Endothelial cell of umbilical vein (primary cell): ENCODE measurements around the gene TBC1D4. TPM values are rescaled to one million over a fixed set of nuclear protein-coding genes. Genes with fewer than 3 reads are reported as not detected.

Source experiments
- BruUV-seq: library from RNA; stranded (reverse); fragments of 400-500 nt; replicated peaks from 2 replicates; lab custom pipeline; 2021; lab: Mats Ljungman, UMichigan
- CTCF ChIA-PET: fragments of 300-600, 350-600 bp; sonication (Branson Sonifier 250); formaldehyde crosslinking; loops from one replicate; lab custom pipeline; 2021; ENCODE audit warnings: antibody characterized with exemption, inconsistent platforms; lab: Charles Lee
- POLR2A ChIA-PET: fragments of 300-600, 350-600 bp; sonication (Branson Sonifier 250); formaldehyde crosslinking; loops from one replicate; lab custom pipeline; 2021; ENCODE audit warnings: antibody characterized with exemption, inconsistent platforms; lab: Charles Lee
- DNase-seq: peaks from one replicate; pipeline ENCODE4 v3.0.0-alpha.2; 2011; ENCODE audit warnings: low read depth, low spot score
- FAIRE-seq: peaks from 2 replicates; lab custom pipeline; 2011; peaks lifted over from hg19 to GRCh38; lab: Jason Lieb, UNC
- H2AFZ ChIP-seq: 2 replicates; pipeline ENCODE4 v1.6.0; 2012; ENCODE audit warnings: low read depth, low read length, control low read depth, inconsistent platforms
- H3K27ac ChIP-seq: 2 replicates; pipeline ENCODE4 v1.5.1; 2011; ENCODE audit warnings: low read depth, mild to moderate bottlenecking, control low read depth, low read length, moderate library complexity; ENCODE audit not compliant: insufficient read depth
- H3K27me3 ChIP-seq, 2 experiments: 2 replicates each; pipeline versions ENCODE4 v1.6.0 to v1.6.1; 2011; ENCODE audit warnings: low read length in 2 of 2, mixed read lengths in 1 of 2; ENCODE audit not compliant: control insufficient read depth in 2 of 2, insufficient read depth in 2 of 2
- H3K36me3 ChIP-seq, 2 experiments: 2 replicates in 1 of 2; 3 replicates in 1 of 2; pipeline ENCODE4 v1.5.1; 2011; ENCODE audit warnings: low read length in 2 of 2, mild to moderate bottlenecking in 1 of 2, moderate library complexity in 1 of 2; ENCODE audit not compliant: control insufficient read depth in 2 of 2, insufficient read depth in 2 of 2; ENCODE audit errors: extremely low read depth in 1 of 2
- H3K4me1 ChIP-seq: 3 replicates; pipeline ENCODE4 v1.5.1; 2011; ENCODE audit warnings: mild to moderate bottlenecking, low read length; ENCODE audit not compliant: control insufficient read depth, insufficient read depth; ENCODE audit errors: extremely low read depth
- H3K4me2 ChIP-seq: 2 replicates; pipeline ENCODE4 v1.6.1; 2011; ENCODE audit warnings: low read length, control low read depth, mixed read lengths; ENCODE audit not compliant: insufficient read depth
- H3K4me3 ChIP-seq, 3 experiments: fragments of 200-600 bp in 1 of 3; sonication (generic), shearing (Covaris generic) in 1 of 3; replicated peaks in 1 of 3; 2 replicates each; pipeline ENCODE4 v1.5.1; 2011 to 2016; ENCODE audit warnings: control low read depth in 3 of 3, low read length in 3 of 3, mild to moderate bottlenecking in 2 of 3, inconsistent platforms in 1 of 3, low read depth in 1 of 3, moderate library complexity in 1 of 3; ENCODE audit not compliant: insufficient read depth in 1 of 3
- H3K79me2 ChIP-seq: 2 replicates; pipeline ENCODE4 v1.6.0; 2012; ENCODE audit warnings: low read length, inconsistent platforms; ENCODE audit not compliant: control insufficient read depth, insufficient read depth
- H3K9ac ChIP-seq: replicated peaks from 2 replicates; pipeline ENCODE3; 2011; ENCODE audit warnings: low read length, control low read depth; ENCODE audit not compliant: insufficient read depth; ENCODE audit errors: extremely low read depth
- H3K9me1 ChIP-seq: replicated peaks from 3 replicates; pipeline ENCODE4 v1.6.0; 2011; ENCODE audit warnings: mild to moderate bottlenecking, low read length; ENCODE audit not compliant: control insufficient read depth, insufficient read depth; ENCODE audit errors: extremely low read depth
- H3K9me3 ChIP-seq: replicated peaks from 2 replicates; pipeline ENCODE4 v1.5.1; 2012; ENCODE audit warnings: low read length, inconsistent platforms; ENCODE audit not compliant: control insufficient read depth, insufficient read depth
- H4K20me1 ChIP-seq: replicated peaks from 2 replicates; pipeline ENCODE3; 2011; ENCODE audit warnings: mild to moderate bottlenecking, low read length; ENCODE audit not compliant: control insufficient read depth, insufficient read depth; ENCODE audit errors: extremely low read depth
- CTCF ChIP-seq, 2 donors: IDR thresholded peaks; 1 replicate in 1 of 2; 2 replicates in 1 of 2; pipeline ENCODE4 v1.5.1; 2011; ENCODE audit warnings: low read length in 2 of 2, mild to moderate bottlenecking in 2 of 2, moderate library complexity in 2 of 2, control low read depth in 1 of 2, inconsistent platforms in 1 of 2, low read depth in 1 of 2; ENCODE audit not compliant: insufficient read depth in 1 of 2; ENCODE audit errors: extremely low read depth in 1 of 2
- GATA2 ChIP-seq: IDR thresholded peaks from 2 replicates; pipeline ENCODE4 v1.7.0; 2011; ENCODE audit warnings: low read depth, mild to moderate bottlenecking, moderate library complexity, mixed read lengths, low read length; ENCODE audit not compliant: insufficient read length, insufficient read depth
- JUN ChIP-seq: IDR thresholded peaks from 2 replicates; pipeline ENCODE4 v1.6.1; 2011; ENCODE audit warnings: borderline replicate concordance, low read depth; ENCODE audit not compliant: insufficient read length, insufficient read depth
- MAX ChIP-seq: IDR thresholded peaks from 2 replicates; pipeline ENCODE4 v1.6.1; 2011; ENCODE audit not compliant: insufficient read depth, insufficient read length
- POLR2A ChIP-seq: IDR thresholded peaks from 2 replicates; pipeline ENCODE4 v1.6.1; 2012; ENCODE audit warnings: low read depth, mild to moderate bottlenecking, control low read depth, low read length
- dilution Hi-C: fragments of 300-500 bp; cut with MboI; formaldehyde crosslinking; loops from one replicate; pipeline ENCODE4 v1.15.0; 2019; ENCODE audit warnings: low sequenced_read_pairs; ENCODE audit not compliant: extremely low pct_ligation_motif_present
- intact Hi-C: fragments of 100-400 bp; cut with micrococcal nuclease; formaldehyde crosslinking; loops from one replicate; pipeline ENCODE4 v1.10.0; 2022
- polyA plus RNA-seq, 4 experiments: library from polyadenylated mRNA; depleted of rRNA in 3 of 4; stranded (reverse) in 3 of 4; unstranded in 1 of 4; fragments of >200 nt; gene quantifications; 2 replicates each; pipeline versions ENCODE4 v1.2.1 to v1.2.3, GENCODE V29; 2011 to 2012; ENCODE audit warnings: missing spikeins in 1 of 4
- total RNA-seq: library from RNA; stranded (reverse); gene quantifications from 2 replicates; pipeline ENCODE4 v1.2.3, GENCODE V29; 2021

Gene TBC1D4
- total and polyA plus RNA-seq, 2 donors (not counting 3 experiments of a cell fraction or from before 2014, with no cell fraction given): 58.3 to 81.0 TPM

- CTCF ChIA-PET: interaction anchor here (1.2 kb wide), 1 partner anchor 17 kb away, joined by 3 read pairs; no protein-coding TSS in a partner anchor
- no peak overlapping the region for H2AFZ ChIP-seq
- no peaks in the 10 kb centered on the region for H3K9me3 ChIP-seq
- no peaks in the 10 kb centered on the region for H3K36me3 ChIP-seq
- H3K4me1 ChIP-seq: no peaks in the 10 kb centered on the region
- no peak for DNase-seq
- no peak overlapping the region for H3K27ac ChIP-seq
- H3K27me3 ChIP-seq: no peaks in the 10 kb centered on the region
- no peaks in the 10 kb centered on the region for H3K9me1 ChIP-seq
- FAIRE-seq: no peak
- H4K20me1 ChIP-seq: no peaks in the 10 kb centered on the region
- intact Hi-C loops (no loop called here), dilution Hi-C loops (no loop called here)
- H3K79me2 ChIP-seq: peaks cover 7% of the 10 kb centered on the region
- no peak overlapping the region for H3K4me3 ChIP-seq
- POLR2A ChIA-PET: no interaction called here
- no peak overlapping the region for H3K4me2 ChIP-seq
- no peak overlapping the region for H3K9ac ChIP-seq
- TF ChIP-seq CTCF (IDR thresholded peaks at IDR 0.05; ENCODE audit: extremely low read depth in 1 of 2, insufficient read depth in 1 of 2, low read depth in 1 of 2, low read length in 2 of 2) (no peak), GATA2 (no peak), POLR2A (no peak), MAX (no peak), JUN (no peak)
- no TSS peak for BruUV-seq
These were observed 66.8 kb downstream of the TBC1D4 start for GRCh38 chr13:75415171-75415570.
